ENCODE measurements around the gene KRT83.

GRCh38 chr12:52316701-52317100, 4.5 kb downstream of the KRT83 start:
- no peak for TF ChIP-seq REST (tag by site-specific recombination; IDR thresholded peaks at IDR 0.05)
- no peak for TF ChIP-seq CTCF (tag by site-specific recombination; IDR thresholded peaks at IDR 0.05)
- no peak for TF ChIP-seq ZNF548 (tag by site-specific recombination; IDR thresholded peaks at IDR 0.05)
- no peak for TF ChIP-seq ZNF280D (tag by site-specific recombination; IDR thresholded peaks at IDR 0.05)
- no peak for TF ChIP-seq ZNF114 (tag by site-specific recombination; IDR thresholded peaks at IDR 0.05)
- TF ChIP-seq ZNF274 (IDR thresholded peaks at IDR 0.05; ENCODE audit: low read length) = no peak
- no peak for TF ChIP-seq ZNF274 (tag by site-specific recombination; IDR thresholded peaks at IDR 0.05; ENCODE audit: borderline replicate concordance)
- no peak for TF ChIP-seq KLF17 (tag by site-specific recombination; IDR thresholded peaks at IDR 0.05)
- TF ChIP-seq ZEB2 (tag by site-specific recombination; IDR thresholded peaks at IDR 0.05) = no peak
- TF ChIP-seq TRIM28 (IDR thresholded peaks at IDR 0.05; ENCODE audit: borderline replicate concordance, low read length) = no peak
- TF ChIP-seq SETDB1 (IDR thresholded peaks at IDR 0.05; ENCODE audit: insufficient read length, low read length) = no peak
- TF ChIP-seq ZBTB21 (tag by site-specific recombination; IDR thresholded peaks at IDR 0.05) = no peak
- TF ChIP-seq ZNF707 (tag by site-specific recombination; IDR thresholded peaks at IDR 0.05) = no peak
- no peak for TF ChIP-seq PRDM10 (tag by site-specific recombination; IDR thresholded peaks at IDR 0.05)

All from HEK293 (cell line).